Spleen (tissue), 7 donors: ENCODE results near the gene AFM.

Source experiments
- CTCF ChIP-seq, 11 experiments: fragments of 200-600 bp in 7 of 11; fragments of 450-650 bp in 4 of 11; sonication (generic) in 4 of 11; IDR thresholded peaks in 8 of 11; conservative IDR thresholded peaks in 3 of 11; 1 replicate in 7 of 11; 2 replicates in 4 of 11; pipeline versions ENCODE4 v1.4.0 to v1.8.0; 2016 to 2021; ENCODE audit warnings: antibody characterized with exemption in 11 of 11, inconsistent platforms in 4 of 11, mild to moderate bottlenecking in 1 of 11
- POLR2A ChIP-seq, 3 donors: fragments of 450-650 bp; IDR thresholded peaks; one replicate each; pipeline ENCODE4 v1.5.1; 2017; ENCODE audit warnings: antibody characterized with exemption in 3 of 3, mild to moderate bottlenecking in 1 of 3
- POLR2AphosphoS5 ChIP-seq, 3 donors: sonication (generic); formaldehyde crosslinking; IDR thresholded peaks; one replicate each; pipeline ENCODE4 v1.5.1; 2017; ENCODE audit warnings: antibody characterized with exemption in 3 of 3
- donor health status: DM: no; HTN: no; CAD: no; lungs with moderate emphysema.
- donor health status: DM: no; HTN: no; CAD: no.
- donor health status: DM: no; HTN: no; CAD: no.

- TF ChIP-seq POLR2AphosphoS5 (IDR thresholded peaks at IDR 0.05) (no peak), CTCF (IDR thresholded peaks at IDR 0.05 in 8 of 11, conservative IDR thresholded peaks at IDR 0.05 in 3 of 11) (no peak), POLR2A (IDR thresholded peaks at IDR 0.05) (no peak)
These were observed 36.8 kb downstream of the AFM start for GRCh38 chr4:73518340-73518739.
